Measurements from ENCODE around the gene SZT2. TPM values are rescaled to one million over a fixed set of nuclear protein-coding genes. Genes with fewer than 3 reads are reported as not detected.

The SZT2 gene
- total and polyA plus RNA-seq, 2 donors (not counting 1 experiment from before 2014, with no cell fraction given), result 7.1 to 26.9 TPM

DNA sequence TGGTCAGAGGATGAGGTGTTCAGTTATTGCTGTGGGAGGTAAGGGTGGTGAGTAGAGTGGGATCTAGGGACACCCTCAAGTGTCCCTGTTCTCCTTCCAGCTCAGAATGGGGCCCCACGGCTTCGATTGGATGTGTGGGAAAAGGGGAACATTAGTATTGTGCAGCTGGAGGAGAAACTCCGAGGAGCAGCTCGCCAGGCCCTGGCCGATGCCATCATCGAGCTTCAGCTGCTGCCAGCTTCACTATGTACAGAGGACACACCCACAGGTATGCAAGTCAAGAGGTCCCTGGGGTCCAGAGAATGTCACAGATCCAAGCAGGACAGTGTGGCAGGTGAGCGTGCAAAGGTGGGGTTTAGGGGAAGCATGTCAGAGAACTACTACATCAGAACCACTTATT lies 50.1 kb downstream of the SZT2 start:
- Histone ChIP-seq H3K27me3 (ENCODE audit: control insufficient read depth, insufficient read depth, low read length) (no peaks in the 10 kb centered on the region), H3K36me3 (ENCODE audit: control insufficient read depth, insufficient read depth, low read length) (peaks cover 32% of the 10 kb centered on the region), H3K9me3 (ENCODE audit: control insufficient read depth, insufficient read depth, low read depth, low read length) (no peaks in the 10 kb centered on the region), H3K4me1 (ENCODE audit: control insufficient read depth, extremely low read depth, insufficient read depth, low read length) (peaks cover 11% of the 10 kb centered on the region), H3K9ac (ENCODE audit: insufficient read depth, low read length) (no peak overlapping the region), H2AFZ (ENCODE audit: low read length) (no peak overlapping the region), H3K27ac (ENCODE audit: insufficient read depth, low read length) (no peak overlapping the region), H3K4me2 (ENCODE audit: extremely low read depth, insufficient read depth, low read length) (no peak overlapping the region), H3K4me3 (replicated peaks in 1 of 4; ENCODE audit: control extremely low read depth in 1 of 4, insufficient read depth in 1 of 4, low read depth in 3 of 4, low read length in 4 of 4) (no peak overlapping the region), H3K79me2 (ENCODE audit: control insufficient read depth, insufficient read depth, low read length) (no peaks in the 10 kb centered on the region), H4K20me1 (ENCODE audit: control insufficient read depth, extremely low read depth, insufficient read depth, low read length) (no peaks in the 10 kb centered on the region)
- TF ChIP-seq, protein P1, sequence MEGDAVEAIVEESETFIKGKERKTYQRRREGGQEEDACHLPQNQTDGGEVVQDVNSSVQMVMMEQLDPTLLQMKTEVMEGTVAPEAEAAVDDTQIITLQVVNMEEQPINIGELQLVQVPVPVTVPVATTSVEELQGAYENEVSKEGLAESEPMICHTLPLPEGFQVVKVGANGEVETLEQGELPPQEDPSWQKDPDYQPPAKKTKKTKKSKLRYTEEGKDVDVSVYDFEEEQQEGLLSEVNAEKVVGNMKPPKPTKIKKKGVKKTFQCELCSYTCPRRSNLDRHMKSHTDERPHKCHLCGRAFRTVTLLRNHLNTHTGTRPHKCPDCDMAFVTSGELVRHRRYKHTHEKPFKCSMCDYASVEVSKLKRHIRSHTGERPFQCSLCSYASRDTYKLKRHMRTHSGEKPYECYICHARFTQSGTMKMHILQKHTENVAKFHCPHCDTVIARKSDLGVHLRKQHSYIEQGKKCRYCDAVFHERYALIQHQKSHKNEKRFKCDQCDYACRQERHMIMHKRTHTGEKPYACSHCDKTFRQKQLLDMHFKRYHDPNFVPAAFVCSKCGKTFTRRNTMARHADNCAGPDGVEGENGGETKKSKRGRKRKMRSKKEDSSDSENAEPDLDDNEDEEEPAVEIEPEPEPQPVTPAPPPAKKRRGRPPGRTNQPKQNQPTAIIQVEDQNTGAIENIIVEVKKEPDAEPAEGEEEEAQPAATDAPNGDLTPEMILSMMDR (conservative IDR thresholded peaks at IDR 0.05 in 1 of 2, IDR thresholded peaks at IDR 0.05 in 1 of 2; ENCODE audit: low read depth in 1 of 2, low read length in 2 of 2), result no peak
- TF ChIP-seq EZH2 (IDR thresholded peaks at IDR 0.05; ENCODE audit: low read length, missing control alignments), result no peak
- no peak for DNase-seq (ENCODE audit: low read depth in 2 of 2)

DNA sequence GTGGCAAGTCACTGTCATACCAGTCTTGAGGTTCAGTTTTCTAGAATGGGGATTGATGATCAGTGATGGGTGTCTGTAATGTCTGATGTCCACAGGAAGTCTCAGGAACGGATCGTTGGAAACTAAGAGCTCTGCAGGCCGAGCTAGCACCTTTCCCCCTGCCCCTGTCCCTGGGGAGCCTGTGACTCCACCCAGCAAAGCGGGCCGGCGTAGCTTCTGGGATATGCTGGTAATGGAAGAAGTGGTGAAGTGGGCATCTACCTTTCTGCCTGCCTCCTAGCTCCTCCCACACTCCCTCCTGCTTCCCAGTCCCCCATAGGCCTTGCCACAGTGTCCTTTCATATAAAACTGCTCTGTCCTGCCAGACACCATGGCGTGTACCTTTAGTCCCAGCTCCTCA lies 50.7 kb downstream of the SZT2 start:
- Histone ChIP-seq H3K27ac (ENCODE audit: insufficient read depth, low read length) (no peak overlapping the region), H4K20me1 (ENCODE audit: control insufficient read depth, extremely low read depth, insufficient read depth, low read length) (no peaks in the 10 kb centered on the region), H3K9ac (ENCODE audit: insufficient read depth, low read length) (no peak overlapping the region), H3K79me2 (ENCODE audit: control insufficient read depth, insufficient read depth, low read length) (no peaks in the 10 kb centered on the region), H2AFZ (ENCODE audit: low read length) (no peak overlapping the region), H3K9me3 (ENCODE audit: control insufficient read depth, insufficient read depth, low read depth, low read length) (no peaks in the 10 kb centered on the region), H3K36me3 (ENCODE audit: control insufficient read depth, insufficient read depth, low read length) (peaks cover 32% of the 10 kb centered on the region), H3K4me1 (ENCODE audit: control insufficient read depth, extremely low read depth, insufficient read depth, low read length) (peaks cover 8% of the 10 kb centered on the region), H3K27me3 (ENCODE audit: control insufficient read depth, insufficient read depth, low read length) (no peaks in the 10 kb centered on the region), H3K4me3 (replicated peaks in 1 of 4; ENCODE audit: control extremely low read depth in 1 of 4, insufficient read depth in 1 of 4, low read depth in 3 of 4, low read length in 4 of 4) (no peak overlapping the region), H3K4me2 (ENCODE audit: extremely low read depth, insufficient read depth, low read length) (no peak overlapping the region)
- DNase-seq (ENCODE audit: low read depth in 2 of 2), result no peak
- no peak for TF ChIP-seq EZH2 (IDR thresholded peaks at IDR 0.05; ENCODE audit: low read length, missing control alignments)
- TF ChIP-seq, protein P1 (conservative IDR thresholded peaks at IDR 0.05 in 1 of 2, IDR thresholded peaks at IDR 0.05 in 1 of 2; ENCODE audit: low read depth in 1 of 2, low read length in 2 of 2), result no peak

DNA sequence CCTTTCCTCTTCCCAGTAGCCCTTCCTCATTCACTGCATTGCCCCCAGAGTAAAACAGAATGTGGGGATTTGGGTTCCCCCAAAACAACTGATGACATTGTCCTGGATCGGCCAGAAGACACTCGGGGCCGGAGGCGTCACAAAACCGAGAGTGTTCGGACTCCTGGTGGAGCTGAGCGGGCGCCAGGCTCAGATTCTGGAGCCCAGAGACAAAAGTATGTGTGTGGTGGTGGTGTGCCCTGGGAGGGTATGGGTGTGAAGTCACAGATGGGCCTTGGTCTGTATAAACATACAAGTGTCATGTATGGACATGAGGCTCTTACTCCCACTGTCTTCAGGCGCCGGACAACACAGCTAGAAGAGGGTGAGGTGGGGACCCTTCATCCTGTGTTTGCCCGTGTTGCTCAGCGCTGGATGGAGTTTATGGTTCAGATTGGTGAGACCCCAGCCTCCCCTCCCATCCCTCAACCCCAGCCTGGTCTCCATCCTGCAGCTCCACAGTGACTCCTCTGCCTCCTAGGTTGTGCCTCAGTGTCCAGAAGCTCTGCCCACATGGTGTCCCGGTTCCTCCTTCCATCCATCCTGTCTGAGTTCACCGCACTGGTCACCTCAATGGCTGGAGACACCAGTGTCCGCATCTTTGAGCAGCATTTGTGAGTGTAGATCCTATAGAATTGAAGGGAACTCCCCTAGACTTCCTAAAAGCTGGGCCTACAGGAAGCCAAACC lies 51.6 kb downstream of the SZT2 start:
- Histone ChIP-seq H3K9ac (ENCODE audit: insufficient read depth, low read length) (no peak overlapping the region), H3K4me2 (ENCODE audit: extremely low read depth, insufficient read depth, low read length) (no peak overlapping the region), H4K20me1 (ENCODE audit: control insufficient read depth, extremely low read depth, insufficient read depth, low read length) (no peaks in the 10 kb centered on the region), H3K36me3 (ENCODE audit: control insufficient read depth, insufficient read depth, low read length) (peaks cover 35% of the 10 kb centered on the region), H3K27ac (ENCODE audit: insufficient read depth, low read length) (no peak overlapping the region), H3K4me1 (ENCODE audit: control insufficient read depth, extremely low read depth, insufficient read depth, low read length) (peaks cover 5% of the 10 kb centered on the region), H3K9me3 (ENCODE audit: control insufficient read depth, insufficient read depth, low read depth, low read length) (no peaks in the 10 kb centered on the region), H3K27me3 (ENCODE audit: control insufficient read depth, insufficient read depth, low read length) (no peaks in the 10 kb centered on the region), H3K79me2 (ENCODE audit: control insufficient read depth, insufficient read depth, low read length) (no peaks in the 10 kb centered on the region), H2AFZ (ENCODE audit: low read length) (no peak overlapping the region), H3K4me3 (replicated peaks in 1 of 4; ENCODE audit: control extremely low read depth in 1 of 4, insufficient read depth in 1 of 4, low read depth in 3 of 4, low read length in 4 of 4) (no peak overlapping the region)
- DNase-seq (ENCODE audit: low read depth in 2 of 2), result no peak
- TF ChIP-seq, protein P1 (conservative IDR thresholded peaks at IDR 0.05 in 1 of 2, IDR thresholded peaks at IDR 0.05 in 1 of 2; ENCODE audit: low read depth in 1 of 2, low read length in 2 of 2), result no peak
- no peak for TF ChIP-seq EZH2 (IDR thresholded peaks at IDR 0.05; ENCODE audit: low read length, missing control alignments)
